Epithelial cell of esophagus (primary cell): ENCODE measurements around the gene ARMH1.
"Not testable (repeated sequence)": the region's sequence is repeated elsewhere in the genome, so short reads cannot be mapped to it uniquely, and the experiment has no call there.

Experiments
- DNase-seq: peaks from one replicate; pipeline ENCODE4 v3.0.0; 2010; ENCODE audit warnings: low read depth
- H3K4me3 ChIP-seq: 2 replicates; pipeline ENCODE4 v1.5.1; 2011; ENCODE audit warnings: mild to moderate bottlenecking, low read length, control low read depth
- CTCF ChIP-seq: IDR thresholded peaks from 2 replicates; pipeline ENCODE4 v1.5.1; 2011; ENCODE audit warnings: low read depth, mild to moderate bottlenecking, low read length, control low read depth, inconsistent platforms; ENCODE audit not compliant: insufficient read depth; ENCODE audit errors: missing control alignments

The ARMH1 gene

GRCh38 chr1:44760876-44761275 lies 86.4 kb downstream of the ARMH1 start:
- no peak for DNase-seq
- TF ChIP-seq CTCF, result no peak

DNA sequence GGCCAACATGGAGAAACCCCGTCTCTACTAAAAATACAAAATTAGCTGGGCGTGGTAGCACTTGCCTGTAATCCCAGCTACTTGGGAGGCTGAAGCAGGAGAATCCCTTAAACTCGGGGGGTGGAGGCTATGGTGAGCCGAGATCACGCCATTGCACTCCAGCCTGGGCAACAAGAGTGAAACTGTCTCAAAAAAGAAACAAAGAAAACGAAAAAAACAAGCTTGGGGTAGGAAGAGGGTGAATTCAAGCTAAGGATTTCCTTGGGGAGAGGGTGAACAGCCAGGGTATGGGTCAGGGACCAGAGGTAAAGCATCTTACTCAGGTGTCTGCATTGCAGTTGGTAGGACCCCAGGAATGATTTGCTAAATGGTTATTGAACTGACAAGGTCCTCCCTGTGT lies 91.9 kb downstream of the ARMH1 start:
- DNase-seq, H3K4me3 ChIP-seq: not testable (repeated sequence)

More at GRCh38 chr1:44760876-44761275, 86.4 kb downstream of the ARMH1 start:
- H3K4me3 ChIP-seq, result no peak overlapping the region
